Measurements from ENCODE around the gene MYPOP. TPM values are rescaled to one million over a fixed set of nuclear protein-coding genes. Genes with fewer than 3 reads are reported as not detected.

MYPOP gene
- total and polyA plus RNA-seq, 9 of the 15 experiments (the other 6 are each of a cell fraction or from before 2014, with no cell fraction given): 0.32 to 7.6 (median 1.6) TPM

- TF ChIP-seq RFX5 (IDR thresholded peaks at IDR 0.05; ENCODE audit: low read depth, low read length): no peak
- TF ChIP-seq TRIM25 (IDR thresholded peaks at IDR 0.05; ENCODE audit: borderline replicate concordance): no peak
- no peak for TF ChIP-seq HDAC8 (tag; IDR thresholded peaks at IDR 0.05)
- TF ChIP-seq PBX2 (CRISPR knock-in tag; IDR thresholded peaks at IDR 0.05; ENCODE audit: low read depth): no peak
- no peak for TF ChIP-seq PBX2 (tag; conservative IDR thresholded peaks at IDR 0.05; ENCODE audit: low read depth)
- TF ChIP-seq ZBTB12 (CRISPR knock-in tag; IDR thresholded peaks at IDR 0.05): peak; percentile 77
- TF ChIP-seq XRCC5 (IDR thresholded peaks at IDR 0.05; ENCODE audit: low read depth, low read length): peak; percentile 87
- TF ChIP-seq ATF1 (CRISPR knock-in tag; IDR thresholded peaks at IDR 0.05): no peak
- TF ChIP-seq ATF1 (tag; IDR thresholded peaks at IDR 0.05): peak; percentile 96
- no peak for TF ChIP-seq CBFB (CRISPR knock-in tag; IDR thresholded peaks at IDR 0.05)
- no peak for TF ChIP-seq XRCC3 (IDR thresholded peaks at IDR 0.05)
- no peak for TF ChIP-seq ZNF609 (CRISPR knock-in tag; IDR thresholded peaks at IDR 0.05; ENCODE audit: borderline replicate concordance)
- TF ChIP-seq NFIX (CRISPR knock-in tag; IDR thresholded peaks at IDR 0.05; ENCODE audit: low read depth): no peak
- TF ChIP-seq CREB1 (IDR thresholded peaks at IDR 0.05): peak; percentile 84
- TF ChIP-seq CREB1 (CRISPR knock-in tag; IDR thresholded peaks at IDR 0.05): peak; percentile 83
- no peak for TF ChIP-seq MAFK (IDR thresholded peaks at IDR 0.05; ENCODE audit: low read length)
- TF ChIP-seq BRD4 (IDR thresholded peaks at IDR 0.05): no peak
- TF ChIP-seq ERF (CRISPR knock-in tag; IDR thresholded peaks at IDR 0.05): 0 out of 2 replicates have a peak, but pooled peaks have one; percentile 34
- TF ChIP-seq SMAD4 (CRISPR knock-in tag; conservative IDR thresholded peaks at IDR 0.05): no peak
Observed at GRCh38 chr19:45886427-45887199, 15.8 kb downstream of the MYPOP start (continued).
